Transverse colon (tissue), 4 donors: ENCODE measurements around the gene MOGAT1.

Source experiments
- CTCF ChIP-seq, 5 experiments: fragments of 200-600 bp in 3 of 5; fragments of 450-650 bp in 2 of 5; sonication (generic) in 3 of 5; IDR thresholded peaks; 1 replicate in 2 of 5; 2 replicates in 3 of 5; pipeline ENCODE4 v1.5.1; 2016 to 2017; ENCODE audit warnings: antibody characterized with exemption in 5 of 5, inconsistent platforms in 3 of 5, mild to moderate bottlenecking in 2 of 5, moderate library complexity in 1 of 5
- EP300 ChIP-seq: sonication (generic); formaldehyde crosslinking; IDR thresholded peaks from one replicate; pipeline ENCODE4 v1.6.1; 2017; ENCODE audit warnings: antibody characterized with exemption, low read depth
- POLR2A ChIP-seq: fragments of 450-650 bp; IDR thresholded peaks from one replicate; pipeline ENCODE4 v1.6.1; 2016; ENCODE audit warnings: antibody characterized with exemption, mild to moderate bottlenecking, moderate library complexity
- POLR2AphosphoS5 ChIP-seq, 3 donors: sonication (generic); formaldehyde crosslinking; IDR thresholded peaks; one replicate each; pipeline ENCODE4 v1.6.1; 2016; ENCODE audit warnings: antibody characterized with exemption in 3 of 3

- no peak for TF ChIP-seq CTCF (IDR thresholded peaks at IDR 0.05)
- no peak for TF ChIP-seq POLR2A
- no peak for TF ChIP-seq EP300
- no peak for TF ChIP-seq POLR2AphosphoS5 (IDR thresholded peaks at IDR 0.05)
These were observed 577 bp downstream of the MOGAT1 start for GRCh38 chr2:222672068-222672401.
